Activated T-cell treated with anti-CD3 and anti-CD28 coated beads for 4 hours (primary cell): ENCODE results near the gene TBC1D9B.
A peak's percentile ranks its signal among the peaks of the same experiment; 100 is the strongest.

Experiments used
- DNase-seq: peaks from one replicate; pipeline ENCODE4 v3.0.0-alpha.2; 2020

Gene TBC1D9B

GRCh38 chr5:179868541-179868940 lies 39.2 kb downstream of the TBC1D9B start:
- no peak for DNase-seq

- DNase-seq = no peak
Measured at GRCh38 chr5:179867476-179867875, 40.2 kb downstream of the TBC1D9B start.

GRCh38 chr5:179867079-179867465 lies 40.6 kb downstream of the TBC1D9B start:
- DNase-seq = no peak

GRCh38 chr5:179866241-179867078 lies 41.2 kb downstream of the TBC1D9B start:
- DNase-seq = no peak

- DNase-seq = no peak
Measured at GRCh38 chr5:179865491-179866240, 42.0 kb downstream of the TBC1D9B start.

- no peak for DNase-seq
Measured at GRCh38 chr5:179864686-179865085, 43.0 kb downstream of the TBC1D9B start.

- no peak for DNase-seq
Measured at GRCh38 chr5:179863449-179864085, 44.1 kb downstream of the TBC1D9B start.

GRCh38 chr5:179862891-179863290 lies 44.8 kb downstream of the TBC1D9B start:
- no peak for DNase-seq

GRCh38 chr5:179862296-179862695 lies 45.4 kb downstream of the TBC1D9B start:
- no peak for DNase-seq

- DNase-seq = no peak
Measured at GRCh38 chr5:179860301-179860700, 47.4 kb downstream of the TBC1D9B start.

GRCh38 chr5:179858586-179859427 lies 48.9 kb downstream of the TBC1D9B start, which contains the start of gene MRNIP:
MRNIP (minus strand) TSS chr5:179858817; CDS start chr5:179858796, 21 bp downstream.
- DNase-seq = peak; percentile 84

- peak; percentile 50 for DNase-seq
Measured at GRCh38 chr5:179858241-179858585, 49.5 kb downstream of the TBC1D9B start.

GRCh38 chr5:179854356-179854755 lies 53.3 kb downstream of the TBC1D9B start:
- DNase-seq = no peak

GRCh38 chr5:179852993-179853547 lies 54.6 kb downstream of the TBC1D9B start:
- DNase-seq = no peak

GRCh38 chr5:179841621-179842020 lies 66.1 kb downstream of the TBC1D9B start:
- DNase-seq = no peak

- no peak for DNase-seq
Measured at GRCh38 chr5:179840766-179841165, 66.9 kb downstream of the TBC1D9B start.

GRCh38 chr5:179840321-179840720 lies 67.4 kb downstream of the TBC1D9B start:
- DNase-seq = no peak

- DNase-seq = no peak
Measured at GRCh38 chr5:179839328-179840256, 68.1 kb downstream of the TBC1D9B start.

GRCh38 chr5:179837076-179838011 lies 70.4 kb downstream of the TBC1D9B start:
- no peak for DNase-seq
